Astrocyte of the cerebellum (primary cell): ENCODE data around the gene ADORA1.

ENCODE experiments used
- DNase-seq: peaks from one replicate; pipeline ENCODE4 v3.0.0-alpha.2; 2011; ENCODE audit warnings: low read depth
- H3K4me3 ChIP-seq: 2 replicates; pipeline ENCODE4 v1.5.1; 2011; ENCODE audit warnings: mild to moderate bottlenecking, low read depth, low read length, moderate library complexity
- in situ Hi-C: cut with HindIII; loops from 2 replicates; pipeline ENCODE4 v1.10.0; 2017; ENCODE audit warnings: low sequenced_read_pairs
- TF ChIP-seq, protein P1 (sequence below): IDR thresholded peaks from 2 replicates; pipeline ENCODE4 v1.5.1; 2012; ENCODE audit warnings: low read length, low read depth, moderate library complexity, mild to moderate bottlenecking; ENCODE audit errors: missing control alignments

Gene ADORA1

DNA sequence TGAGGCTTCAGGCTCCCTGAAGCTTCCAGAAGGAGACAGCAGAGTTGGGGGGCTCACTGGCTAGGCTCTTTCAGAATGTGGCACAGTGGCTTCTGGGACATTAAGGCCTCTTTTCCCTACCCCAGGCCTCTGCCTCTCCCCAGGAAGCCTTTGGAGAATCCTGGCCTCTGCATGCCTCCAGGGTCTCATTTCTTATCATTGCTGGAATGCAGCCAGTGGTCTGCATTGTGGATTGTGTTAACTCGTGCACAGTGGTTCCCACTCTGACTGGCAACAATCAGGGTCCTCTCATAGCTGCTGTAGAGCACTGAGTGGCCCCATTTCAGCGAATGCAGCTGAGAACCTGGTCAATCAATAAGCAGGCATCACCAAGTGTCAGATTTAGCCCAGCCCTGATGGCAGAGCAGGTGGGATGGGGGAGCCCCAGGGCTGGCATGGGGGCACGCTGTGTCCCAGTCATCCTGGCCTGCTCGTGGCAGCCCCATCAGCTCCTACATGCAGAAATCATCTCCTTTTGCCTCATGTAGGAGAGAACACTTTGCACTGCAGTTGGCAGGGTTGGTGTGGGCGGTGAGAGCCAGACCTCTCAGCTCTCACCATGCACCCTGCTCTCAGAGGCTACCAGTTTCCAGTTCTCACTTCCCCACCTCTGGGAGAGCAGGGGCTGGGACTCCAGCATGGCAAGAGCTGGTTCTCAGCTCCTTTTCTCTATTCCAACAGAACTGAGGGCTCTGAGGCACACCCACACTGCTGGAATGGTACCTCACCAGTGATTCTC, 13.4 kb downstream of the ADORA1 start:
- TF ChIP-seq, protein P1, sequence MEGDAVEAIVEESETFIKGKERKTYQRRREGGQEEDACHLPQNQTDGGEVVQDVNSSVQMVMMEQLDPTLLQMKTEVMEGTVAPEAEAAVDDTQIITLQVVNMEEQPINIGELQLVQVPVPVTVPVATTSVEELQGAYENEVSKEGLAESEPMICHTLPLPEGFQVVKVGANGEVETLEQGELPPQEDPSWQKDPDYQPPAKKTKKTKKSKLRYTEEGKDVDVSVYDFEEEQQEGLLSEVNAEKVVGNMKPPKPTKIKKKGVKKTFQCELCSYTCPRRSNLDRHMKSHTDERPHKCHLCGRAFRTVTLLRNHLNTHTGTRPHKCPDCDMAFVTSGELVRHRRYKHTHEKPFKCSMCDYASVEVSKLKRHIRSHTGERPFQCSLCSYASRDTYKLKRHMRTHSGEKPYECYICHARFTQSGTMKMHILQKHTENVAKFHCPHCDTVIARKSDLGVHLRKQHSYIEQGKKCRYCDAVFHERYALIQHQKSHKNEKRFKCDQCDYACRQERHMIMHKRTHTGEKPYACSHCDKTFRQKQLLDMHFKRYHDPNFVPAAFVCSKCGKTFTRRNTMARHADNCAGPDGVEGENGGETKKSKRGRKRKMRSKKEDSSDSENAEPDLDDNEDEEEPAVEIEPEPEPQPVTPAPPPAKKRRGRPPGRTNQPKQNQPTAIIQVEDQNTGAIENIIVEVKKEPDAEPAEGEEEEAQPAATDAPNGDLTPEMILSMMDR = no peak
- in situ Hi-C loops = no loop called here

DNA sequence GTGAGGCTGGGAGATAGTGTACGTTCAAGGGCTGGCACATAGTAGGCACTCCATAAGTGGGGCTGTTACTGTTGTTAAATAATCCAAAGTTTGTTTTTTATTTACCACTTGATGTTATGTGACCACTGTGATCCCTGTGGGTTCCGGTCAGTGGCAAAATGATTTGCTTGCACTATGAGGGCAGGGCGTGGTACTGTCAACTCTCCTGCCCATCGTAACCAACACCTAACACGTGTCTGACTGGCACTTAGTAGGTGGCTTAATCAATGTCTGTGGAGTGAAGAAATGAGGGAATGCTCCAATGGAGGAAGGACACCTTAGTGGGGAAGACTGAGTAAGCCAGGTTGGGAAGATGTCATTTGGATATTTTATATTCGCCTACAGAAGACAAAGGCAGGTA, 14.6 kb downstream of the ADORA1 start:
- TF ChIP-seq, protein P1 = no peak
- no peak overlapping the region for H3K4me3 ChIP-seq
- no peak for DNase-seq
- in situ Hi-C loops = no loop called here

More for the DNA sequence above, 13.4 kb downstream of the ADORA1 start:
- no peak overlapping the region for H3K4me3 ChIP-seq
- DNase-seq = no peak

DNA sequence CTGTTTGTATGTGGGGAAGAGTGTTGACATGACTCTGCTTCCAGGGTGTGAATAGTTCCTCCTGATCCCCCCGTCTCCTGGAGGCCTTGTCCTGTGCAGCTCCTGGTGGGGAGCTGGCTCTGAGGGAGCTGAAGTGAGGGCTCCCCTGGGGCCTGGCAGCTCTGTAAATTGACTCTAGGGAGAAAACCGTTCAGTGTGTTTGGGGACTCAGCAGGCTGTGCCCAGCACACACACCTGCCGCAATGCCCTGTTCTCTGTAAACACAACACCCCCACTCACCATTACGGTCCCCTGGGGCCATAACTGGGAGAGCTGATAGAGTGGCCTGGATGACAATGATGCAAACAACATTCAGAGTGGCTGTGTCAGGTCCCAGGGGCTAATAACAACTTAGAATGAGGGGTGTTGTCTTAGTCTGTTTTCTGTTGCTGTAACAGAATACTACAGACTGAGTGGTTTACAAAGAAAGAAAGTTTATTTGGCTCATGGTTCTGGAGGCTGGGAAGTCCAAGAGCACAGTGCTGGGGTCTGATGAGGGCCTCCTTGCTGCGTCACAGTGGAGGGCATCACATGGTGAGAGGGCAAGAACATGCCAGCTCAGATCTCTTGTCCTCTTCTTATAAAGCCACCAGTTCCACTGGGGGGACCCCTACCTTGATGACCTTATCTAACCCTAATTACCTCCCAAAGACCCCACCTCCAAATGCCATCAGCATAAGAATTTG, 15.3 kb downstream of the ADORA1 start:
- no peak for DNase-seq
- no peak overlapping the region for H3K4me3 ChIP-seq
- TF ChIP-seq, protein P1 = no peak
- in situ Hi-C loops = no loop called here

DNA sequence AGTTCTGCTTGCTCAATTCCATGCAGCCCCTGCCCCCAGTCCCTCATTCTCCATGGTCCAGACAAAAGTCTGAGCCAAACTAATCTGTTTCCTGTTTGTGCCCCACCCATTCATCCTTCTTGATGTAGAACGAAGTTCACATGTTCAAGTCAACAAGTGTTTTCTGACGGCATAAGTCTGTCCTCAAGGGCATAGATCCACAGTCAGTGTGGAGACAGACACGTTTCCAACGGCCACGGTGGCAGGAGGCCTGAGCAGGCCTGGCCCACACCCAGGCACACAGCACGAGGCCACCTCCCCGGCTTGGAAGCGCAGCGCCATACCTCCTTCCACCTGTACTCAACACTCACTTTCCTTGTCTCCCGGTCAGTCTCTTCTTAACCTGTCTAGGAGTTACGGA, 16.1 kb downstream of the ADORA1 start:
- no peak overlapping the region for H3K4me3 ChIP-seq
- no peak for DNase-seq
- in situ Hi-C loops = no loop called here
- TF ChIP-seq, protein P1 = no peak

DNA sequence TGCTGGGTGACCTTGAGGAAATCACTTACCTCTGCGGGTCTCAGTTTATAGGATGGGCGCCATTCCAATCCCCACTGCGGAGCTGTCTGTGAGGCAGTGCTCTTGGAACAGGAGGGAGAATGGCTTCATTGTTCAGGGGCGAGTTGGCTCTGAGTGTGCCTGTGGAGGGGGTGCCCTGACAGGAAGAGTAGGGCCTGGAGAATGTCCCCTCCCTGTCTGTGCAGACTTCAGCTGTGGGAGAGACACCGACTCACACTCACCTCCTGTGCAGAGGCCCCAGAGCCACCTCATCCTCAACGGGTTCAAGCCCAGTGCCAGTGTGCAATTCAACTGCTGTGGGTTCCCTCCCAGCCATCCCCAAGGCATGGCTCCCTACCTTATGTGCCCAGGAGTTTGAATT, 17.1 kb downstream of the ADORA1 start:
- TF ChIP-seq, protein P1 = no peak
- DNase-seq = no peak
- no peak overlapping the region for H3K4me3 ChIP-seq
- in situ Hi-C loops = no loop called here

DNA sequence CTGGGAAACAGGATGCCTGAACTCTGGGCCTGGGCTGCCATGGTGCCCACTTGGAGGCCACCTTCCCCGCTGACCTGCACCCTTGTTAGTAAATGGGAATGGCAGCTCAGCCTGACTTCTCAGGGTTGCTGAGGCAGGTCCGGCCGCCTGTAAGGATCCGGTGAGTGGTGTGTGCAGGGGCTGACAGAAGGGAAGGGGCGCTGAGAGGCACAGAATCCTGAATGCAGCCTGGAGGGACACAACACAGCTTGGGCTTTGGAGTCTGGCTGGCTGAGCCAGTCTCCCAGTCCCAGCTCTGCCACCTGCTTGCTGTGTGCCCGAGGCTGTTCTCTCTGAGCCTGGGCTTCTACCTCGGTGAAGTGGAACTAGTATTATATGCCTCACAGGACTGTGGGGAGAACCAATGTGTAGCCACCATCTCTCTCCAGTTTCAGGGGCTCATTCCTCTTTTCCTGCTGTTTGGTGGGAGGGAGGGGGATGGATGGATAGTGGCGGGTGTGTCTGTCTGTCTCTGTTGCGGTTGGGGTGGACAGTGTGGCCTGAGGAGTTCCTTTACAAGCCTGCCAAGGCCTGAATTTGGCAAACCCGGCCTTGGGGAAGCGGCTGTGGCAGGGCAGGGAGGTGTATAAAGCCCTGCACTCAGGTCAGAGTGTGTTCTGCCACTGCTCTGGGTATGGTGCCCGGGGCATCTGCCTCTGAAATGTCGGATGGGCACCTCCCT, 18.0 kb downstream of the ADORA1 start:
- in situ Hi-C loops = no loop called here
- DNase-seq = no peak
- TF ChIP-seq, protein P1 = no peak
- H3K4me3 ChIP-seq = no peak overlapping the region
